T1000 (cell line): ENCODE data around the gene METTL26.

Experiments used
- DNase-seq: peaks from one replicate; lab custom pipeline; 2025; ENCODE audit warnings: mixed read lengths; lab: John Stamatoyannopoulos, UW

METTL26 gene

DNA sequence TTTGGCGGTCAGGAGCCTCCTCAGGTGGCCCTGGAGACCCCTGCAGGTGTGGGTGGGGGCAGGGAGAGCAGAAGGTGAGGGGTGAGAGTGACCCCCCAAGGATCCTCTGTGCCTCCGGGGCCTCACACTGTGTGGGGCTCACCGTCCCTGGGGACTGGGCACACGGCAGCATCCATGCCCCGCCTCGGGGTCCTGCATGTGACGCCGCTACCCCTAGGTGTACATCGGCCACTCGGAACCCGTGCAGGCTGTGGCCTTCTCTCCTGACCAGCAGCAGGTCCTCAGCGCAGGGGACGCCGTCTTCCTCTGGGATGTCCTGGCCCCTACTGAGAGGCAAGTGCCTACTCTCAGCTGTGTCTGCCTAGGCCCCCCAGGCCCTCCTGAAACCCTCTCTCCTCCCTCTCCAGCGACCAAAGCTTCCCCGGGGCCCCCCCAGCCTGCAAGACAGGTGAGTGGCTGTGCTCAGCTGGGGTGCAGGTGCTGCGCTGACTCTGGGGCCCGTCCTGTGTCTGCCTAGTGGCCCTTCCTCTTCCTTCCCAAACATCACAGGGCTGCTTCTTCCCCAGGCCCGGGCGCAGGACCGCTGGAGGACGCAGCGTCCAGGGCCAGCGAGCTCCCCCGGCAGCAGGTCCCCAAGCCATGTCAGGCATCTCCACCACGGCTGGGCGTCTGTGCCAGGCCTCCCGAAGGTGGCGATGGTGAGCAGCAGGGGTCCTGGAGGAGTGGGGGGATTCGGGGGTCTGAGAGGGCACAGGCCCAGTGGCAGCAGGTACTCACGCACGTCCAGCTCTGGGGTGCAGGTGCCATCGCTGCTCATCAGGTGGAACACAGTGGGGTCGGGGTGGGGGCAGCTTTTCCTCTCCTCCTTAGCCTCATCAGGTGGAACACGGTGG, 22.8 kb upstream of the METTL26 start:
- no peak for DNase-seq

DNA sequence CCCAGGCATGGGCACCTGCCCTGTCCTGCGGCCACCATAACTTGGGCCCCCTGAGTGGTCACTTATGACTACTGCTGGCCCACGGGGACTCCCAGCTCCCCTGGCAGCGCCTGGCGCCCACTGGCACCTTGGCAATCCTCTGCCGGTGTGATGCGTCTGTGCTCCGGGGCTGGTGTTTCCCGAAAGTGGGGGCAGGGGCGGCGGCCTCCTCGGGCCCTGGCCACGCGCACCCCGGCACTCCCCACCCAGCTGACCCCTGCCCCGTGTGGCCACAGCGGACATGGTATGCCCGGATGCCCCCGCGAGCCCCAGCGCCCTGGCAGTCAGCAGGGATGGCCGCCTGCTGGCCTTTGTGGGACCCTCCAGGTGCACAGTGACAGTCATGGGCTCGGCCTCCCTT, 21.4 kb upstream of the METTL26 start:
- DNase-seq = no peak

DNA sequence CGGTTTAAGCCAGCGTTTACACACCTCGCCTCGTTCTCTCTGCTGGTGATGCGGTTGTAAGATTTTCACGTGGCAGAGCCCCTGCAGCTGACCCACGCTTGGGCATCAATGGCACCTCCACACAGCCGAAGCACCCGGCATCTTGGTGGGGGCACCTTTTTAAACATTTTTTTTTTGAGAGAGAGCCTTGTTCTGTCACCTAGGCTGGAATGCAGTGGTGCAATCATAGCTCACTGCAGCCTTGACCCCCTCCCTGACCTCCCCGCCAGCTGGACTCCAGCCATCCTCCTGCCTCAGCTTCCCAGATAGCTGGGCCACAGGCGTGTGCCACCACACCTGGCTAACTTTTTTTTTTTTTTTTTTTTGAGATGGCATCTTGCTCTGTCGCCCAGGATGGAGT, 17.9 kb upstream of the METTL26 start:
- no peak for DNase-seq

DNA sequence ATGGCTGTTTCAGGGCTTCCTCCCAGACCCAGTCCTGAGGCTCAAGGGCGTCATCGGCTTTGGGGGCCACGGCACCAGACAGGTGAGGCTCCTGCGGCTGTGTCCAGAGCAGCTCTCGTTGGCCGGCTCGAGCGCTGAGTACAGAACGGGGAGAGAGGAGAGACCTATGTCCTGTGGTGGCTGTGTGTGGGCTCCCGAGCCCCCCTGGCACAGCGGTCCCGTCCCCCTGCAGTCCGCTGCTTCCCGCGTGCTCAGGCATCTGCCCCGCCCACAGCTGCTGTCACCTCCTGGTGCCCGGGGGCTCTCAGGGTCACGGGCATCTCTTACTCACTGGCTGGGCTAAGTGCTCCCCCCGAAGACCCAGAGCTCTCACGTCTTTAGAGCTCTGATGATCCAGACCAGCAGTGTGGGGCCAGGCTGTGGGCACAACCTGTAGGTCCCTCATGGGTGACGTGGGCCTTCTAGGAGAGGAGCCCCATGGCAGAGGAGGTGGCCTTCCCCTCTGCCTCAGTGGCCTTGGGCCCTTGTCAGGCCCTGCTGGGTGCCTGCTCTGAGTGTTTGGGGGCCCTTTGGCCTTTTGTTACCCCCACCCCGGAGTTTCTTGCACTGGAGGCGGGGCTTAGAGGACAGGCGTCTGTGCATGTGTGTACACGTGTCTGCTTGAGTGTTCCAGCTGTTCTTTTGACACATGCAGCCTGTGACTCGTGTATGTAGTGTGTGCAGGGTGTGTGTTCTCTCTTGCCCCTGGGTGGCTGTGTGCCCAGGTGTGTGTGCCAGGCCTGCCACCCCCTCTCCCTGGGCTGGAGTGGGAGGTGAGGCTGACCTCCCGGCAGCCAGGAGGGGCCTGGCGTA, 16.6 kb upstream of the METTL26 start:
- DNase-seq = no peak

DNA sequence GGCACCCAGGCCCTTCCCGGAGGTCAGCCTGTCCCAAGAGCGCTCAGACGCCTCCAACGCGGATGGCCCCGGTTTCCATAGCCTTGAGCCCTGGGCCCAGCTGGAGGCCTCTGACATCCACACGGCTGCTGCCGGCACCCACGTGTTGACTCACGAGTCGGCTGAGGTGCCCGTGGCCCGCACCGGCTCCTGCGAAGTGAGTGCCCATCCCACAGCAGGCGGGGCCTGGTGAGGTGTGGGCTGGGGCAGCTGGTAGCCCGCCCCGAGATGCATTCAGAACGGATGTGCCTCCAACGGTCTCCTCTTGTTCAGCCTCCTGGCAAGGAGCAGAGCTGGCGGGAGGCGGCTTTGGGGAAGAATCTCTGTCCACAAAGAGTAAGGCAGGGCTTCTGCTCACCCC, 15.7 kb upstream of the METTL26 start:
- no peak for DNase-seq

DNA sequence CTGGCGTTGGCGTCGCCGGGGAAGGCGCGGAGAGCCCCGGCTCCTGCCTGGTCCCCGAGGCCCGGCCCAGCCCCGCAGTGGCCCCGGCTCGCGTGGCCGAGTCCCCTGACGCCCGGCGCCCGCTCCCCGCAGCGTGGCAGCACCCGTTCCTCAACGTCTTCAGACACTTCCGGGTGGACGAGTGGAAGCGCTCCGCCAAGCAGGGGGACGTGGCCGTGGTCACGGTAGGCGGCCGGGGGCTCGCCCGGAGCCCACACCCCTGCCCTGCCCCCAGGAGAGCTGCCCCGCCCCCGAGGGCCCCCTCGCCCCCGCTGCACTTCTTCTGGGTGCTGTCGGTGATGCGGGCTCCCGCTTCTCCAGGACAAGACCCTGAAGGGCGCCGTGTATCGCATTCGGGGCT, 13.5 kb upstream of the METTL26 start:
- no peak for DNase-seq

GRCh38 chr16:648781-649589, 12.9 kb upstream of the METTL26 start, which contains the start of gene WDR90:
Gene WDR90 (plus strand): TSS chr16:649365. CDS start chr16:649417, 52 bp downstream.
- DNase-seq = peak; percentile 90

DNA sequence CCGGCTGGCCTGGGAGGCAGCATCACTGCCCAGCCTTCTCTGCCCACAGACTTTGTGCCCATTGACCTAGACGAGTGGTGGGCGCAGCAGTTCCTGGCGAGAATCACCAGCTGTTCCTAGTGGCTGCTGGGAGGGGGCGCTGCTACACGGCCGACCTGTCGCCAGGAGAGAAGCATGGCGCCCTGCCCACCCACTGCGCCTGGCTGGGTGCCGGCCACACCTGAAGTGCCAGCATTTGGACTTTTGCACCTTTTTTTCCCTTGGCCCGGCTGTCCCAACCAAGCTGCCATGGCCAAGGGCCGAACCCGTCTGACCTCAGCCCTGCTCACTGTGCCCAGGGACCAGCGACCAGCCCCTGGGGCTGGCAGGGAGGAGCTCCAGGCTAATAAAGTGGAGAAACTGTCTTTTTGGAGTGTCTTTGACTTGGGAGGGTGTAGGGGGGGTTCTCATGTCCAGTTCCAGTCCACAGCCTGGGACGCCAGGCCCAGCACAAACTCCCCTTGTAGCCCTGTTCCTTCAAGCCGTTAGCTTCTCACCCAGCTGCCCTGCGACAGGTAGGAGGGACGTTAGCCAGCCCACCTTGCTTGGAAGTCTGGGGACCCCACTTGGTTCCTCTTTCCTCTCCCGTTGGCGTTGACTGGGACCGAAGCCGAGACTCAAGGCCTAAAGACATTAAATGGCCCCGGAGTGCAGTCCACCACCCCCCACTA, 12.1 kb upstream of the METTL26 start:
- no peak for DNase-seq

DNA sequence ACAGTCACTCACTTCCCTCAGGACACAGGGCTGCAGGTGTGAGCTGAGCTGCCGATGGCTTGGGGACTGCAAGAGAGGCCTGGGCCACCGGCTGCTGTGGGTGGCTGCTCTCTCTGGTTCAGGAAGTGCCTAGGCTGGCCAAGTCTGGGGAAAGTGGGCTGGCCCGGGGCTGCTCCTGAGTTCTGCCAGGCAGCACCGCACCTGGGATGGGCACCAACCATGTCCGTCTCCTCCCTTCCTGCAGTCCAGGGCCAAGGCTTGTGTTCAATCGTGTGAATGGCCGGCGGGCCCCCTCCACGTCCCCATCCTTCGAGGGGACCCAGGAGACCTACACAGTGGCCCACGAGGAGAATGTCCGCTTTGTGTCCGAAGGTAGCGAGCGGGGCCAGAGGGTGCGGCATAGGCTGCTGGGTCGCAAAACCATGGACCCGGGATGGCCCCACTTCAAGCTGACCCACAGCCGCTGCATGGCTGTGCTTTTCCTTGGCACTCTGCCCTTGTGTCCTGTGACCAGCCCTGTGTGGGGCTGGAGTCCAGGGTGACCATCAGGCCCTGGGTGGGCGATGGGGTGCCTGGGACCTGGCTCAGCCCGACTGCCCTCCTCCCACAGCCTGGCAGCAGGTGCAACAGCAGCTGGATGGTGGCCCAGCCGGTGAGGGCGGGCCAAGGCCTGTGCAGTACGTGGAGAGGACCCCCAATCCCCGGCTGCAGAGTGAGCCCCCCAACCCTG, 11.2 kb upstream of the METTL26 start:
- no peak for DNase-seq

GRCh38 chr16:646679-647172, 10.6 kb upstream of the METTL26 start:
- DNase-seq = no peak

GRCh38 chr16:645852-646678, 10.0 kb upstream of the METTL26 start:
- peak; percentile 25 for DNase-seq

DNA sequence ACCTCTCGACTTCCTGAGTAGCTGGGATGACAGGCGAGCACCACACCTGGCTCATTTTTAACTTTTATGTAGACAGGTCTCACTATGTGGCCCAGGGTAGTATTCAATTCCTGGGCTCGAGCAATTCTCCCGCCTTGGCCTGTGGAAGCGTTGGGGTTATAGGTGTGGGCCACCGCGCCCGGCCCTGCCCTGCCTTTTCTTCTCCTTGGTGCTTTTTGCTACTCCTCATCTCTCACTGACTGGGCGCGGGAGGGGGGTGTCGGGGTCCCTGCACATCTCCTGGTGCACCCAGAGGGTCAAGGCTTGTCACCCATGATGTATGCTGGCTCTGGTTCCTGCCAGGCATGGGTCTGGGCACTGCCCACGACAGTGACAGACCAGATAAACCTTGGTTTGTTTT, 8.5 kb upstream of the METTL26 start:
- no peak for DNase-seq

DNA sequence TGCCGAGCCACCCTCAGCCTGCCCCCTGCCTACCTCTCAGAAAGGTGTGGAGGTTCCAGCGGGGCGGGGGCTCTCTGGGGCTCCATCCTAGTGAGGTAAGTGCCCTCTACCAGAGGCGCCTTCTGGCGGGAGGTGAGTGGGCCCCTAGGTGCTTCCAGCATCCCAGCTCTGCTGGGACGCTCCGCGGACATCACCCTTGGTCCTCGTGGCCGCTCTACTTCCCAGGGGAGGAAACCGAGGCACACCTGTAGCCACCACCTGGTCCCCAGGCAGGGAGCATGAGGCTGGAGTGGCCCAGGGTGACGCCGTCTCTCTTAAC, 6.9 kb upstream of the METTL26 start:
- DNase-seq = no peak

DNA sequence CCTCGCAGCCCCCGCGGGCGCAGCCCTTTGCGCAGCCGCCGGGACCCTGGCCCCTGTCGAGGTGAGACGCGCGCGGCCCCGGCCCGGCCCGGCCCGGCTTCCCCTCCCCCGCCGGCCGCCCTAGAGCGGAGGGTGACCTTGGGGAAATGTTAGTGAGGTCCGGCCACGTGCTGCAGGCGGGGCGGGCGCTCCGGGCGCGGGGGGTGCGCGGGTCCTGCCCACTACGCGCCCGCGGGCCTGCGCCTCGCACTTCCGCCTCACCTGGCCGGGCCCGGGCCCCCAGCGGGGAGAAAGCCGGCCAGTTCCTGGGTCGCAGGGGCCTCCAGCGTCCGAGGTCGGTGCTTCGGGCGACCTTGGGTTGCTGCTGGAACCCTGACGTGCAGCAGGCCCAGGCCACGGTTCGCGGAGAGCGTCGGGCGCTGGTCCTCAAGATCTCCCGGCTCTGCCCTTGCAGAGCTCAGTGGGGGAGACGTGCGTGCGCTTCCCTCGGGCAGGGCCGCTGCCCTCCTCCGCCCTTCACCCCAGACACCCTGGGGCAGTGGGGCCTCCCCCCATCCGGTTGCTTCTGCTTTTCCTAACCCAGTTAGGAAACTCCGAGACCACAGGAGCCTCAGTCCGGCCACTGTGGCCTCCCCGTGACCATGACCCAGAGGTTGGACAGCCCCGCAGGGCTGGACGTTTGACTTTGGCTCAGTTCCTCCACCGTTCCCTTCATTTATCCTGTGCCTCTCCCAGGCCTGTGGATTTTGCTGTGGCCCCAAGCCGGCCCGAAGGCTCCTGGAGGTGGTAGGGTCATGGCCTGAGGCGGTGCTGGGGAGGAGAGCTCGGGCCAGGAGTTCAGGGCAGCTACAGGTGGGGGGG, 6.3 kb upstream of the METTL26 start:
- DNase-seq = no peak

DNA sequence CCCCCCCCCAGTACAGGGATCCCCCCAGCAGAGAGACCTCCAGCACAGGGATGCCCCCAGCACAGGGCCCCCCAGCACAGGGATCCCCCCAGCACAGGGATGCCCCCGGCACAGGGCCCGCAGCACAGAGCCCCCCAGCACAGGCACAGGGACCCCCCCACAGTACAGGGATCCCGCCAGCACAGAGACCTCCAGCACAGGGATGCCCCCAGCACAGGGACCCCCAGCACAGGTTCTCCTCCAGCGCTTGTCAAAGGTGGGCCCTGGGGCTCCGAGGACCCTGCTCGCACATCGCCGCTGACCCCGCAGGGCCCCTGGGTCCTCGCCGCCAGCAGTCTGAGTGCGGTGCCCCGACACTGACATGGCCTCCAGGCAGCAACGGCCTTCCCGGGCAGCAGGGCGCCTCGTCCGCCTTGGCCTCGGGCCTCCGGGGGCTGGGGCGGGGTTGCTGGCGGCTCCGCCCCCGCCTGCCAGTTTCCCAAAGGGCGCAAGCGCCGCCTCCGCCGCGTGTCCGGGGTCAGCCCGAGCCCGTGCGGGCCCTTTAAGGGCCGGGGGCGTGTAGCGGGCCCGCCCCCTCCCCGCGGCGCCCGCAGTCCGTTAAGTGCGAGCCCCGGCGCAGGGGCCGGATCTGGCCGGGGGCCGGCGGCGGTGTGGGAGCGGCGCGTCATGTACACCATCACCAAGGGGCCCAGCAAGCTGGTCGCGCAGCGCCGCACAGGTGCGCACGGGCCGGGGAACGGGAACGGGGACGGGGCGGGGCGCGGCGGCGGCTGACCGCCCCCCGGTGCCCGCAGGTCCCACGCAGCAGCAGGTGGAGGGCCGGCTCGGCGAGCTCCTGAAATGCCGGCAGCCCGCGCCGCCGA, 5.5 kb upstream of the METTL26 start, which contains the start of gene MCRIP2:
Gene MCRIP2, plus strand, starts transcription at position 503 of the 863 bp plus-strand sequence. Its CDS starts 164 bp downstream, at position 667.
- peak; percentile 72 for DNase-seq

DNA sequence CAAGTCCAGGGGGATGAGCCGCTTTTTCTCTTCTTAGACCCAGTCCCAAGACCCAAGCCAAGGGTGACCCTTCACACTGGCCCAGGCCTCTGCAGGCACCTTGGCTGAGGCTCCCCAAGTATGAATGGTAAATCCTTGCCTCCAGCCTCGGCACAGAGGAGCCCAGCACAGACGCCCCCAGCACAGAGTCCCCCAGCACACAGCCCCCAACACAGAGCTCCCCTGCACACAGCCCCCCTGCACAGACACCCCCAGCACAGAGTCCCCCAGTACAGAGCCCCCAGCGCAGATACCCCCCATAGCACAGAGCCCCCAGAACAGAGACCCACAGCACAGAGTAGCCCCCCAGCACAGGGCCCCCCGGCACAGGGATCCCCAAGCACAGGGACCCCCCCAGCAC, 4.5 kb upstream of the METTL26 start:
- no peak for DNase-seq

DNA sequence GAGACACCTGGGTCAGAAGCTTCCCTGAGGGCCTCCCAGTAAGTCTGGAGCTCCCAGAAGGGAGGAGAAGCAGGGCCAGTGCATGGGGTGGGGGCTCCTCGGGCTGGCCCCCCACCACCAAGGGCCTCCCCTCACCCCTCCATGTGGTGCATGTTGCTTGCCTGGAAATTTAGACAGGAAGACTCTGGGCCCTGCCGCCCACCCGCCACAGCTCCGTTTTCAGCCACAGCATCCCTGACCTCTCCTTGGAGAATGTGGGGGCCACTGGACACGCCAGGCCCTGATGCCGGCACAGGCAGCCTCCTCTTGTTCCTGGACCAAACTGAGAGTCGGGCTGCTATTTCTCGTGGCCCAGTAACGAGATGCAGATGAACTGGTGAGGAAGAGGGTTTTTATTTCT, 2.7 kb upstream of the METTL26 start:
- no peak for DNase-seq

DNA sequence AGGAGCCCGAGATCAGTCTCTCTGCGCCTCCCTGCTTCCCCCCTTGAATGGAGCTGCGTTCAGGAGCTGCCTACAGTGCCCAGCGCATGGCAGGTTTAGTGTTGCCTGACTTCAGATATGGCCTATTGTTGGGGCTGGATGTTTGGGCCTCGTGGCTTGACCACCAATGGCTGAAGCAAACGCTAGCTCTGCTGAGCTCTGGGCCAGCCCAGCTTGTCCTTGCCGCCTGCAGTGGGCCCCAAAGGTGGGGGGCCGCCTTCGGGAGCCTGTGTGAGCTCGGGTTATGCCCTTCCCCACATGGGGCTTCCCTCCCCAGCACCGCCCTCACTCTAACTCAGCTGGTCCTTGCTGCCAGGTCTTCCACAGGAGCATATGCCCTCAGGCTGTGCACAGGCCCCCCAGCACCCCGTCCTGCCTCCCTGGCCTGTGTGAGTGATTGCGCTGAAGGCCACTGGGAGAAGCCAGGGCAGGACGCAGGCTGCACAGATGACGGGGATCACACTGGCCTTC, 2.0 kb upstream of the METTL26 start:
- DNase-seq = no peak
